ENCODE results near the gene AFF2.

- no peak for TF ChIP-seq EZH2 (IDR thresholded peaks at IDR 0.05; ENCODE audit: insufficient read depth, poor library complexity, severe bottlenecking)
- no peak for TF ChIP-seq EZH2phosphoT487 (IDR thresholded peaks at IDR 0.05; ENCODE audit: insufficient read depth, low read depth)
Observed at GRCh38 chrX:148523303-148524080, 23.1 kb downstream of the AFF2 start.
